Caco-2 (cell line): Measurements from ENCODE around the gene KCNA3. TPM values are rescaled to one million over a fixed set of nuclear protein-coding genes. Genes with fewer than 3 reads are reported as not detected.
A peak's percentile ranks its signal among the peaks of the same experiment; 100 is the strongest.

ENCODE experiments used
- BruUV-seq: library from RNA; stranded (reverse); fragments of 400-500 nt; replicated peaks from 2 replicates; lab custom pipeline; 2021; lab: Mats Ljungman, UMichigan
- CTCF ChIA-PET: fragments of 300-600 bp; sonication (Branson Sonifier 250); formaldehyde crosslinking; loops from one replicate; lab custom pipeline; 2022; ENCODE audit warnings: antibody characterized with exemption; lab: Charles Lee
- POLR2A ChIA-PET: fragments of 300-600 bp; sonication (Branson Sonifier 250); formaldehyde crosslinking; loops from one replicate; lab custom pipeline; 2022; ENCODE audit warnings: antibody characterized with exemption; lab: Charles Lee
- DNase-seq, 2 experiments: peaks; one replicate each; pipeline versions ENCODE4 v3.0.0 to v3.0.0-alpha.2; 2020 to 2022
- H3K27me3 ChIP-seq: replicated peaks from 2 replicates; pipeline ENCODE4 v1.6.0; 2011; ENCODE audit warnings: low read length; ENCODE audit not compliant: control insufficient read depth, insufficient read depth
- H3K36me3 ChIP-seq: 2 replicates; pipeline ENCODE4 v1.5.1; 2011; ENCODE audit warnings: low read length; ENCODE audit not compliant: control insufficient read depth, insufficient read depth
- H3K4me1 ChIP-seq: fragments of 250-450 bp; sonication (Bioruptor Pico); 2 replicates; pipeline ENCODE4 v1.5.1; 2020; ENCODE audit warnings: mild to moderate bottlenecking
- H3K4me3 ChIP-seq: 2 replicates; pipeline ENCODE4 v1.5.1; 2011; ENCODE audit warnings: low read depth, mild to moderate bottlenecking, control low read depth, low read length
- H3K9me3 ChIP-seq: fragments of 250-450 bp; sonication (Bioruptor Pico); 2 replicates; pipeline ENCODE4 v1.5.1; 2020; ENCODE audit warnings: mild to moderate bottlenecking, moderate library complexity
- H3K27ac Mint-ChIP-seq: one replicate; pipeline ENCODE4 v1.8.0; 2022; ENCODE audit warnings: mixed read lengths; ENCODE audit not compliant: unreplicated experiment
- H3K27me3 Mint-ChIP-seq: one replicate; pipeline ENCODE4 v1.8.0; 2022; ENCODE audit warnings: mixed read lengths; ENCODE audit not compliant: insufficient read depth, unreplicated experiment
- H3K36me3 Mint-ChIP-seq: one replicate; pipeline ENCODE4 v1.8.0; 2022; ENCODE audit warnings: mild to moderate bottlenecking, mixed read lengths; ENCODE audit not compliant: insufficient read depth, unreplicated experiment
- H3K4me1 Mint-ChIP-seq: one replicate; pipeline ENCODE4 v1.8.0; 2022; ENCODE audit warnings: low read depth, mixed read lengths; ENCODE audit not compliant: unreplicated experiment
- H3K4me3 Mint-ChIP-seq: one replicate; pipeline ENCODE4 v1.8.0; 2022; ENCODE audit warnings: mild to moderate bottlenecking, moderate library complexity, mixed read lengths; ENCODE audit not compliant: unreplicated experiment
- H3K9me3 Mint-ChIP-seq: one replicate; pipeline ENCODE4 v1.8.0; 2022; ENCODE audit warnings: mixed read lengths; ENCODE audit not compliant: unreplicated experiment
- intact Hi-C: fragments of 100-400 bp; cut with micrococcal nuclease; formaldehyde crosslinking; loops from one replicate; pipeline ENCODE4 v1.10.0; 2022; ENCODE audit not compliant: unreplicated experiment
- total RNA-seq: library from RNA; stranded (reverse); gene quantifications from 2 replicates; pipeline ENCODE4 v1.2.3, GENCODE V29; 2022
- TF ChIP-seq, protein P1 (sequence below), 2 experiments: fragments of 200-600 bp in 1 of 2; IDR thresholded peaks; 1 replicate in 1 of 2; 2 replicates in 1 of 2; pipeline versions ENCODE4 v1.5.1 to v1.8.0; 2011 to 2022; ENCODE audit warnings: antibody characterized with exemption in 1 of 2, control low read depth in 1 of 2, inconsistent platforms in 1 of 2, low read depth in 1 of 2, low read length in 1 of 2, mild to moderate bottlenecking in 1 of 2, moderate library complexity in 1 of 2; ENCODE audit not compliant: insufficient read depth in 1 of 2, severe bottlenecking in 1 of 2, unreplicated experiment in 1 of 2

Gene KCNA3
- total RNA-seq, 1 experiment from 2014 or later: not detected

DNA sequence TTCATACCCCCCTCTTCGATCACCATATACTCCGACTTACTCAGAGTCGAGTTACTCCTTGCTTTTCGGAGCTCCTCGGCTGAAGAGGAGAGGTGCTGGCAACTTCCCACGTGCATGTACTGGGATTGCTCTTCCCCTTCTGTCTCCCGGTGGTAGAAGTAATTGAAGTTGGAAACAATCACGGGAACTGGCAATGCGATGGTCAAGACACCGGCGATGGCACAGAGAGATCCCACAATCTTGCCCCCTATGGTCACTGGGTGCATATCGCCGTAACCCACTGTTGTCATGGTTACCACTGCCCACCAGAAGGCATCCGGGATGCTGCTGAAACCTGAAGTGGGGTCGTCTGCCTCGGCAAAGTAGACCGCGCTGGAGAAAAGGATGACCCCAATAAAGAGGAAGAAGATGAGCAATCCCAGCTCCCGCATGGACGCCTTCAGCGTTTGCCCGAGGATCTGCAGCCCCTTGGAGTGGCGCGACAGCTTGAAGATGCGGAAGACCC lies 1.5 kb downstream of the KCNA3 start:
- no TSS peak for BruUV-seq
- Histone ChIP-seq H3K9me3 (no peaks in the 10 kb centered on the region), H3K27me3 (no peaks in the 10 kb centered on the region), H3K36me3 (no peaks in the 10 kb centered on the region), H3K4me1 (no peaks in the 10 kb centered on the region), H3K4me3 (no peak overlapping the region)
- DNase-seq: no peak
- TF ChIP-seq, protein P1, sequence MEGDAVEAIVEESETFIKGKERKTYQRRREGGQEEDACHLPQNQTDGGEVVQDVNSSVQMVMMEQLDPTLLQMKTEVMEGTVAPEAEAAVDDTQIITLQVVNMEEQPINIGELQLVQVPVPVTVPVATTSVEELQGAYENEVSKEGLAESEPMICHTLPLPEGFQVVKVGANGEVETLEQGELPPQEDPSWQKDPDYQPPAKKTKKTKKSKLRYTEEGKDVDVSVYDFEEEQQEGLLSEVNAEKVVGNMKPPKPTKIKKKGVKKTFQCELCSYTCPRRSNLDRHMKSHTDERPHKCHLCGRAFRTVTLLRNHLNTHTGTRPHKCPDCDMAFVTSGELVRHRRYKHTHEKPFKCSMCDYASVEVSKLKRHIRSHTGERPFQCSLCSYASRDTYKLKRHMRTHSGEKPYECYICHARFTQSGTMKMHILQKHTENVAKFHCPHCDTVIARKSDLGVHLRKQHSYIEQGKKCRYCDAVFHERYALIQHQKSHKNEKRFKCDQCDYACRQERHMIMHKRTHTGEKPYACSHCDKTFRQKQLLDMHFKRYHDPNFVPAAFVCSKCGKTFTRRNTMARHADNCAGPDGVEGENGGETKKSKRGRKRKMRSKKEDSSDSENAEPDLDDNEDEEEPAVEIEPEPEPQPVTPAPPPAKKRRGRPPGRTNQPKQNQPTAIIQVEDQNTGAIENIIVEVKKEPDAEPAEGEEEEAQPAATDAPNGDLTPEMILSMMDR (IDR thresholded peaks at IDR 0.05; ENCODE audit: insufficient read depth in 1 of 2, low read depth in 1 of 2, low read length in 1 of 2, severe bottlenecking in 1 of 2, unreplicated experiment in 1 of 2): no peak
- no peaks in the 10 kb centered on the region for H3K36me3 Mint-ChIP-seq
- CTCF ChIA-PET: no interaction called here
- no peak overlapping the region for H3K4me3 Mint-ChIP-seq
- intact Hi-C loops: no loop called here
- H3K9me3 Mint-ChIP-seq: no peaks in the 10 kb centered on the region
- POLR2A ChIA-PET: no interaction called here
- no peak overlapping the region for H3K27ac Mint-ChIP-seq
- peaks cover 5% of the 10 kb centered on the region for H3K27me3 Mint-ChIP-seq
- H3K4me1 Mint-ChIP-seq: no peaks in the 10 kb centered on the region

DNA sequence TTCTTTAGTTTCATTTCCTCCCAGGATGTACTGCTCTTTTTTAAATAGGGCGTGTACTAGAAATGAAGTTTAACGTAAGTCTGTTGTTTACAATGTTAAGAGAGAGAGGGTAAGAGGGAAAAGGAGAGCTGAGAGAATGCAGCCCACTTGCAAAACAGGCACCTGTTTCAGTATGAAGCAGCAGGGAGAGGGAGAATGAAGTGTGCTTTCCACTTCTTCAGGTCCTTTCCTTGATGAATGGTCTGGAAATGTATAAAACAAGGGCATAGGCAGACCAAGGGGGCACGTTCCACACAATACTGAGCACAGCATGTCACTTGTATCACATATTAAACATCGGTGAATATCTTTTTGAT lies 2.0 kb downstream of the KCNA3 start:
- CTCF ChIA-PET: no interaction called here
- H3K36me3 Mint-ChIP-seq: no peaks in the 10 kb centered on the region
- POLR2A ChIA-PET: no interaction called here
- no peak for DNase-seq
- H3K36me3 ChIP-seq: no peaks in the 10 kb centered on the region
- H3K4me3 ChIP-seq: no peak overlapping the region
- TF ChIP-seq, protein P1 (IDR thresholded peaks at IDR 0.05; ENCODE audit: insufficient read depth in 1 of 2, low read depth in 1 of 2, low read length in 1 of 2, severe bottlenecking in 1 of 2, unreplicated experiment in 1 of 2): no peak
- H3K27me3 Mint-ChIP-seq: peaks cover 5% of the 10 kb centered on the region
- no peaks in the 10 kb centered on the region for H3K4me1 Mint-ChIP-seq
- no peaks in the 10 kb centered on the region for H3K9me3 ChIP-seq
- no peak overlapping the region for H3K27ac Mint-ChIP-seq
- intact Hi-C loops: no loop called here
- BruUV-seq: no TSS peak
- no peak overlapping the region for H3K4me3 Mint-ChIP-seq
- no peaks in the 10 kb centered on the region for H3K4me1 ChIP-seq
- H3K9me3 Mint-ChIP-seq: no peaks in the 10 kb centered on the region
- H3K27me3 ChIP-seq: no peaks in the 10 kb centered on the region

DNA sequence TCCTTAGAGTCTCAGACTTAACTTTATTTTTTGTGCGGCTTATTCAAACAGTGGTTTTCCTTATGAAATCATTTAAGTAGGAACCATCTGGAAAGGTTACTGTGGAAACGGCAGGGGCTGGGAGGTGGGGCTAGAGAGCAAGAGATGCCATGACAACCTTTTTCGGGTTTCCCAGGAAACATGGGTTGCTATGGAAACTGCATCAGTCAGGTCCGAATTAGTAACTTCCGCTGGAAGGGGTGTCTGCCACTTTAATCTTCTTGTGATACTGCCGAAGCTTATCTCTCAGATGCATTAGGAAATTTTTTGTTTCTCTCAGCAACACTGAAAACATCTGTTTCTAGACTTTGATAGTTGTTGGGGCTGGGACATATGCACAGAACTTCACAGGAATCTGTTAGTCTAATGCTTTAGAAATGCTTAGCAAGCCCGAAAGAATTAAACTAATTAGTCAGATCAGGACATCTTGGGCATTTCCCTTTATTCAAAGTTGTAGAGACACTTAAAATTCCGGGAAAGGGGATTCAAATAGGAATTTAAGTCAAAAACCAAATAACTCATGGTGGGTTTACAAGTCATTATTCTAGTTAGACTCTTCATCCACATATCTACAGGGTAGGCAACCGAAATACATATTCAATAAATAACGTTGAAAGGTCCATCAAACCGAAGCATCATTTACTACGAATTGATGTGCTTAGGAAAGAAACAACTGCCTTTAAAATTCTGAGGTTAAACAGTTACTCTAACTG lies 2.6 kb downstream of the KCNA3 start:
- Histone ChIP-seq H3K27me3 (no peaks in the 10 kb centered on the region), H3K9me3 (no peaks in the 10 kb centered on the region), H3K4me3 (no peak overlapping the region), H3K36me3 (no peaks in the 10 kb centered on the region), H3K4me1 (no peaks in the 10 kb centered on the region)
- TF ChIP-seq, protein P1 (IDR thresholded peaks at IDR 0.05; ENCODE audit: insufficient read depth in 1 of 2, low read depth in 1 of 2, low read length in 1 of 2, severe bottlenecking in 1 of 2, unreplicated experiment in 1 of 2): no peak
- no peak overlapping the region for H3K27ac Mint-ChIP-seq
- no TSS peak for BruUV-seq
- intact Hi-C loops: no loop called here
- peak in 1 of 2 experiments; percentile 1 for DNase-seq
- H3K4me3 Mint-ChIP-seq: no peak overlapping the region
- H3K9me3 Mint-ChIP-seq: no peaks in the 10 kb centered on the region
- no peaks in the 10 kb centered on the region for H3K36me3 Mint-ChIP-seq
- H3K4me1 Mint-ChIP-seq: no peaks in the 10 kb centered on the region
- ChIA-PET POLR2A (no interaction called here), CTCF (no interaction called here)
- peaks cover 5% of the 10 kb centered on the region for H3K27me3 Mint-ChIP-seq
